ENCODE results near the gene TXNRD2. TPM values are rescaled to one million over a fixed set of nuclear protein-coding genes. Genes with fewer than 3 reads are reported as not detected.

The TXNRD2 gene
- total RNA-seq, 1 experiment from 2014 or later, result 39.5 TPM

- DNase-seq (ENCODE audit: low read depth), result no peak
Observed at GRCh38 chr22:19826619-19826950, 115.0 kb downstream of the TXNRD2 start.

- no peak for DNase-seq (ENCODE audit: low read depth)
Observed at GRCh38 chr22:19825904-19826618, 115.6 kb downstream of the TXNRD2 start.

Other genes starting within 250 kb of the TXNRD2 start
- 33.2 and 44.8 TPM in 2 replicates for gene SEPTIN5, start 227.3 kb downstream of the TXNRD2 start, total RNA-seq (2014; rRNA removed)
- gene GP1BB, start 218.3 kb downstream of the TXNRD2 start, total RNA-seq (2014; rRNA removed), result 22.1 and 30.2 TPM in 2 replicates
- gene TBX1, start 181.0 kb downstream of the TXNRD2 start, total RNA-seq (2014; rRNA removed), result 13.0 and 16.7 TPM in 2 replicates
- 11.3 and 14.0 TPM in 2 replicates for gene GNB1L, start 86.9 kb downstream of the TXNRD2 start, total RNA-seq (2014; rRNA removed)
- gene RTL10, start 86.9 kb downstream of the TXNRD2 start, total RNA-seq (2014; rRNA removed), result 13.3 and 14.9 TPM in 2 replicates
- 290 and 350 TPM in 2 replicates for gene COMT, start within 50 bp of the TXNRD2 start, total RNA-seq (2014; rRNA removed)
- gene ARVCF, start 75.0 kb upstream of the TXNRD2 start, total RNA-seq (2014; rRNA removed), result 4.5 and 6.4 TPM in 2 replicates
- 24.0 and 30.8 TPM in 2 replicates for gene TANGO2, start 79.3 kb upstream of the TXNRD2 start, total RNA-seq (2014; rRNA removed)
- gene DGCR8, start 138.4 kb upstream of the TXNRD2 start, total RNA-seq (2014; rRNA removed), result 29.4 and 30.9 TPM in 2 replicates
- gene RANBP1, start 174.3 kb upstream of the TXNRD2 start, total RNA-seq (2014; rRNA removed), result 843 and 851 TPM in 2 replicates
- 35.8 and 50.4 TPM in 2 replicates for gene TRMT2A, start 175.4 kb upstream of the TXNRD2 start, total RNA-seq (2014; rRNA removed)
- 14.8 and 19.6 TPM in 2 replicates for gene ZDHHC8, start 190.0 kb upstream of the TXNRD2 start, total RNA-seq (2014; rRNA removed)
- gene CCDC188, start 209.2 kb upstream of the TXNRD2 start, total RNA-seq (2014; rRNA removed), result 1.8 and 2.7 TPM in 2 replicates